SK-N-MC (cell line): ENCODE measurements around the gene NFKBIL1.

Source experiments
- DNase-seq: peaks from one replicate; pipeline ENCODE4 v3.0.0-alpha.2; 2011; ENCODE audit warnings: low read depth, low spot score
- H3K27ac ChIP-seq: fragments of 200-600 bp; sonication (generic); 2 replicates; pipeline ENCODE4 v1.5.1; 2016; ENCODE audit warnings: mixed run types
- H3K36me3 ChIP-seq: fragments of 200-600 bp; sonication (generic); 2 replicates; pipeline ENCODE4 v1.6.1; 2017; ENCODE audit warnings: antibody characterized with exemption, low read length, mixed read lengths; ENCODE audit not compliant: insufficient read depth
- H3K4me3 ChIP-seq: fragments of 200-600 bp; sonication (generic); 2 replicates; pipeline ENCODE4 v1.5.1; 2016
- H3K9ac ChIP-seq: fragments of 200-600 bp; sonication (generic); 2 replicates; pipeline ENCODE4 v1.8.0; 2017; ENCODE audit warnings: mixed run types, mixed read lengths; ENCODE audit not compliant: insufficient read length
- H3K9me3 ChIP-seq: fragments of 200-600 bp; sonication (generic); 2 replicates; pipeline ENCODE4 v1.6.1; 2017; ENCODE audit warnings: low read depth, mild to moderate bottlenecking, antibody characterized with exemption, low read length, moderate library complexity, mixed read lengths
- EZH2 ChIP-seq: fragments of 200-600 bp; sonication (generic); IDR thresholded peaks from one replicate; pipeline ENCODE4 v1.6.1; 2017; ENCODE audit warnings: antibody characterized with exemption
- FOXP2 ChIP-seq: optimal IDR thresholded peaks from 2 replicates; pipeline ENCODE3; 2011; ENCODE audit warnings: mild to moderate bottlenecking, moderate library complexity; ENCODE audit not compliant: insufficient read depth; ENCODE audit errors: extremely low read length, control extremely low read depth
- POLR2AphosphoS5 ChIP-seq: IDR thresholded peaks from 2 replicates; pipeline ENCODE4 v1.6.1; 2012; ENCODE audit warnings: mild to moderate bottlenecking, low read depth, low read length, borderline replicate concordance

Gene NFKBIL1

GRCh38 chr6:31556307-31556706 is 8.9 kb downstream of the NFKBIL1 start:
- peaks cover 18% of the 10 kb centered on the region; the same call in 1 of the 2 replicates for H3K36me3 ChIP-seq
- H3K4me3 ChIP-seq: no peak overlapping the region
- TF ChIP-seq EZH2 (no peak), POLR2AphosphoS5 (no peak), FOXP2 (no peak)
- H3K9ac ChIP-seq: no peak overlapping the region
- no peaks in the 10 kb centered on the region for H3K9me3 ChIP-seq
- DNase-seq: no peak
- no peak overlapping the region for H3K27ac ChIP-seq

DNA sequence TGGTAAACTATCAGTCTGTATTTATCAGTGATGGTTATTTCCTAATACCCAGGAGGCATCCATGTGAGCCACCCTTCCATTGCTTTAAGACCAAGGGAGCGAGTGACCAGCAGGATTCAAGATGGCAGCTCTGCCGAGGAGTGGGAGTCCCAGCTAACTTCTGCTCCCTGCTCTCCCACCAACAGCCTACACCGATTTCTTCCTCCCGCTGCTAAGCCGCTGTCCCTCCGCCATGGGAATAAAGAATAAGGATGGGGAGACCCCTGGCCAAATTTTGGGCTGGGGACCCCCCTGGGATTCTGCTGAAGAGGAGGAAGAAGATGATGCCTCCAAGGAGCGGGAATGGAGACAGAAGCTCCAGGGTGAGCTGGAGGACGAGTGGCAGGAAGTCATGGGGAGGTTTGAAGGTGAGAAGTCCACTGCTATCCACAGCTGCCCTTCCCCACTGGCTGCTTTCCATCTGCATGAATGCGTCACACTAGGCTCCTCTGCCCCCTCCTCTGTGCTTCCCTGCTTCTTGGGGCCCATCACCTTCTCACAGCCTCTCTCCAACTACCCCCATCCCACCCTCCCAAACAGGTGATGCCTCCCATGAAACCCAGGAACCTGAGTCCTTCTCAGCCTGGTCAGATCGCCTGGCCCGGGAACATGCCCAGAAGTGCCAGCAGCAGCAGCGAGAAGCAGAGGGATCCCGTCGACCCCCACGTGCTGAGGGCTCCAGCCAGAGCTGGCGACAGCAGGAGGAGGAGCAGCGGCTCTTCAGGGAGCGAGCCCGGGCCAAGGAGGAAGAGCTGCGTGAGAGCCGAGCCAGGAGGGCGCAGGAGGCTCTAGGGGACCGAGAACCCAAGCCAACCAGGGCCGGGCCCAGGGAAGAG is 10.3 kb downstream of the NFKBIL1 start:
- Histone ChIP-seq H3K9ac (no peak overlapping the region), H3K36me3 (peaks cover 18% of the 10 kb centered on the region; the same call in 1 of the 2 replicates), H3K27ac (no peak overlapping the region), H3K9me3 (no peaks in the 10 kb centered on the region), H3K4me3 (no peak overlapping the region)
- DNase-seq: no peak
- TF ChIP-seq EZH2 (no peak), FOXP2 (no peak), POLR2AphosphoS5 (no peak)

- DNase-seq: no peak
- TF ChIP-seq FOXP2: no peak
- no peak for TF ChIP-seq POLR2AphosphoS5
- TF ChIP-seq EZH2: no peak
- H3K27ac ChIP-seq: no peak overlapping the region
- no peak overlapping the region for H3K9ac ChIP-seq
- H3K4me3 ChIP-seq: no peak overlapping the region
- H3K36me3 ChIP-seq: peaks cover 17% of the 10 kb centered on the region; the same call in 1 of the 2 replicates
- no peaks in the 10 kb centered on the region for H3K9me3 ChIP-seq
These were observed 10.9 kb downstream of the NFKBIL1 start for GRCh38 chr6:31558318-31558625.

DNA sequence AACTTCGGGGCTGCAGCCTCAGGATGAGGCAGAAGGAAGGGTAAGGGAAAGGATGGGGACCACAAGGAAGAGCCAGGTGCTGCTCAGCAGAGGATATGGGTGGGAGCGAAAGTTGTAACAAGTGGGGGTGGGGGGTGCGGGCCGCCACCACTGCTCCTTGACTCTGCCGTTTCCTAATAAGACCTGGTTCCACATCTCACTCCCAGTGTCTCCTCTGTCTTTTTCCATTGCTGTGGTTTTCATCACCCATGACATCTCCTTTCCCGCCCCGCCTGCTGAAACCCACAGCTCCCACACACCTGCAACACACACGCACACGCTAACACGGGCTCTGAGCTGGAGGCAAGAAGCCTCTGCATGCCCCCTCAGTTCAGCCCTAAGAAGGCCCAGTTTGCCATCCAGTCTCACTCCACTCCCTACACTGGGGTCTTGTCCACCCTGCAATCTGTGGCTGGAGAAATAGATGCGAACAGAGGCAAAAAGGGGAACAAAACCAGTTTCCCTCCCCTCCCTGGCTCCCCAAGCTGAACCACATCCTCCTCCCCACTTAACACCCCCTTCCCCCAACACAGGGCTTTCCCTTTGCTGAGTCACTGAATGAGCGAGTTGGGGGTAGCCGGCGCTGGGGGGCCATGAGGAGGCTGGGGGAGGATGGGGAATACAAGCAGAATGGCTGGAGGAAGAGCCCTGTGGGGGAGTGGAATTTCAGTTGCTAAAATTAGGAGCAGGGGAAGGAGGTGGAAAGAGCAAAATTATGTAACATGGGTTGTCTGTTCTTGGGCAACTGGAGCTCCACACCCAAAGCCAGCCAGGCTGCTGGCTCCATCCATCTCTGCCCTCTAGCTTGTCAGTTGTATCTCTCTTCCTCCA is 11.5 kb downstream of the NFKBIL1 start:
- TF ChIP-seq POLR2AphosphoS5 (no peak), EZH2 (no peak), FOXP2 (no peak)
- H3K9me3 ChIP-seq: no peaks in the 10 kb centered on the region
- no peak overlapping the region for H3K27ac ChIP-seq
- H3K9ac ChIP-seq: no peak overlapping the region
- no peak overlapping the region for H3K4me3 ChIP-seq
- DNase-seq: no peak
- H3K36me3 ChIP-seq: peaks cover 13% of the 10 kb centered on the region; the same call in 1 of the 2 replicates

GRCh38 chr6:31559606-31559957 is 12.2 kb downstream of the NFKBIL1 start:
- no peak overlapping the region for H3K27ac ChIP-seq
- TF ChIP-seq FOXP2: no peak
- TF ChIP-seq POLR2AphosphoS5: no peak
- no peak overlapping the region for H3K4me3 ChIP-seq
- no peak overlapping the region for H3K9ac ChIP-seq
- DNase-seq: no peak
- peaks cover 13% of the 10 kb centered on the region; the same call in 1 of the 2 replicates for H3K36me3 ChIP-seq
- H3K9me3 ChIP-seq: no peaks in the 10 kb centered on the region

DNA sequence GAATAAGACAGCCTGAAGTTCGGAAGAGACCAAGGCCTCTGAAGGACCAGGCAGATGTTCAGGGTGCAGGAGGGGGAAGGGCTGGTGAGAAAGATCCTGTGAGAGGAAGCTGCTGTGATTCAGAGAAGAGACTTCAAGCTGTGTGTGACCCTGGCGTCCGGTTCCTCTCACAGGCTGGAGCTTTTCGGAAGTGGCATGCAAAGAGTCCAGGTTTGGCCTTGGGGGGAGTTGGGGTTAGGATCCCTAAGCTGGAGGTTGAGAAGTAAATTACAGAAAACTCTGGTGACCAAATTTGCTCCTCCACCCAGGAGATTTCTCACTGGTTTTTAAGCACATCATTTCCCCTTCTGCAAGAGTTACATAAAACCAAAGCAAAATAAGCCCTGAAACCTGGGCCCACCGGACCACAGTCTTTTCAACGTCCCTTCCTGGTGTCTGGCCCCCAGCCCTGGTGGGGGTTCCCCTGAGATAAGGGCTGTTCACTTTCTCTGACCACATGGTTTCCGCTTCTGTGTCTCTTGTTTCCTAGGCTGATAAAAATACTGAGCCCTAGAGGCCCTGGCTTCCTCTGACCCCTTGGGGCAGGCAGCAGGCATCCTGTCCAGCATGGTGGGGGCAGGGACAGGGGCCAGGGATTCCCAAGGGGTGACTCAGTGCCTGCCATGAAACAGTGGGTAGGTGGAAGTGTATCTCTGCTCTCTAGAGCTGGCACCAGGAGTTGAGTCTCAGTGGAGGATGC is 12.7 kb downstream of the NFKBIL1 start:
- Histone ChIP-seq H3K36me3 (peaks cover 13% of the 10 kb centered on the region; the same call in 1 of the 2 replicates), H3K4me3 (no peak overlapping the region), H3K27ac (no peak overlapping the region), H3K9ac (no peak overlapping the region), H3K9me3 (no peaks in the 10 kb centered on the region)
- DNase-seq: no peak
- TF ChIP-seq EZH2 (no peak), POLR2AphosphoS5 (no peak), FOXP2 (no peak)

DNA sequence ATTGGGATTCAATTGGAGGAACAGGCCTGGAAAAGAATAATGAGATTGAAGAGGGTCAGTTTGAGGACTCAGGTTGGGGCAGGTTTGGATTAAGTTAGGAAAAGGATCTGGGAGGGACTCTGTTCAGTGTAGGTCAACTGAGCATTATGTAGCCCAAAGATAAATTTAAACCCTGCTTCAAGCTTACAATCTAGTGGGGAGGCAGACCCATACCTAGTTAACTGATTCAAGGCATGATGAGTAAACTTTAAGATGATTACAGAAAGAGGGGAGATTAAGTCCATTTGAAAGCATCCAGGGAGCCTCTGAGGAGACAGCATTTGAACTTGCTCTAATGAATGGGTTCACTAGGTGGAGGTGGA is 13.3 kb downstream of the NFKBIL1 start:
- Histone ChIP-seq H3K9ac (no peak overlapping the region), H3K36me3 (peaks cover 13% of the 10 kb centered on the region; the same call in 1 of the 2 replicates), H3K9me3 (no peaks in the 10 kb centered on the region), H3K4me3 (no peak overlapping the region), H3K27ac (no peak overlapping the region)
- no peak for TF ChIP-seq FOXP2
- TF ChIP-seq EZH2: no peak
- no peak for TF ChIP-seq POLR2AphosphoS5
- DNase-seq: no peak
